Natural killer cell (primary cell): ENCODE measurements around the gene URB1. TPM values are rescaled to one million over a fixed set of nuclear protein-coding genes. Genes with fewer than 3 reads are reported as not detected.

Experiments
- ATAC-seq, 3 donors: fragments of 150-1000 bp in 2 of 3; fragments of 200-7000 bp in 1 of 3; cut with Tn5 transposase; 1 replicate in 1 of 3; 2 replicates in 2 of 3; pipeline ENCODE4 v1.10.0; 2021; ENCODE audit warnings: mild to moderate bottlenecking in 2 of 3, moderate library complexity in 2 of 3
- DNase-seq, 2 donors: peaks; one replicate each; pipeline versions ENCODE4 v3.0.0 to v3.0.0-alpha.2; 2013 to 2021; ENCODE audit warnings: mixed read lengths in 1 of 2
- H3K27ac ChIP-seq: one replicate; pipeline ENCODE4 v1.5.1; 2013; ENCODE audit warnings: mild to moderate bottlenecking, low read length
- H3K27me3 ChIP-seq: one replicate; pipeline ENCODE4 v1.6.1; 2013; ENCODE audit warnings: low read length; ENCODE audit not compliant: control insufficient read depth, insufficient read depth
- H3K36me3 ChIP-seq: one replicate; pipeline ENCODE4 v1.6.1; 2013; ENCODE audit warnings: low read length; ENCODE audit not compliant: control insufficient read depth, insufficient read depth
- H3K4me1 ChIP-seq: one replicate; pipeline ENCODE4 v1.6.1; 2013; ENCODE audit warnings: low read length; ENCODE audit not compliant: control insufficient read depth, insufficient read depth
- H3K4me3 ChIP-seq: one replicate; pipeline ENCODE4 v1.5.1; 2013; ENCODE audit warnings: low read length
- H3K9me3 ChIP-seq: one replicate; pipeline ENCODE4 v1.6.1; 2013; ENCODE audit warnings: low read length; ENCODE audit not compliant: control insufficient read depth, insufficient read depth
- H3K27ac Mint-ChIP-seq, 2 donors: one replicate each; pipeline ENCODE4 v1.8.0; 2022; ENCODE audit warnings: mild to moderate bottlenecking in 2 of 2, mixed read lengths in 2 of 2, moderate library complexity in 1 of 2
- H3K27me3 Mint-ChIP-seq, 2 donors: one replicate each; pipeline ENCODE4 v1.8.0; 2022; ENCODE audit warnings: low read depth in 2 of 2, mixed read lengths in 2 of 2
- H3K36me3 Mint-ChIP-seq: one replicate; pipeline ENCODE4 v1.8.0; 2022; ENCODE audit warnings: mixed read lengths
- H3K4me1 Mint-ChIP-seq, 2 donors: one replicate each; pipeline ENCODE4 v1.8.0; 2022; ENCODE audit warnings: mixed read lengths in 2 of 2
- H3K4me3 Mint-ChIP-seq: one replicate; pipeline ENCODE4 v1.8.0; 2022; ENCODE audit warnings: mild to moderate bottlenecking, moderate library complexity, mixed read lengths
- H3K9me3 Mint-ChIP-seq, 2 donors: one replicate each; pipeline ENCODE4 v1.8.0; 2022; ENCODE audit warnings: mixed read lengths in 2 of 2
- CTCF ChIP-seq: fragments of 200-600 bp; IDR thresholded peaks from one replicate; pipeline ENCODE4 v1.8.0; 2022; ENCODE audit warnings: antibody characterized with exemption
- WGBS: methylation state at CpG from one replicate; pipeline ENCODE4 v1.1.7; 2013; ENCODE audit warnings: missing lambda C conversion rate; ENCODE audit not compliant: insufficient coverage; 5-methylcytosine and 5-hydroxymethylcytosine counted together
- intact Hi-C: fragments of 100-400 bp; cut with micrococcal nuclease; formaldehyde crosslinking; loops from one replicate; pipeline ENCODE4 v1.14.2; 2022
- total RNA-seq, 4 donors: library from RNA; stranded (reverse); fragments of 120-200 nt in 1 of 4; gene quantifications; one replicate each; pipeline versions ENCODE4 v1.2.3 to v1.2.4, GENCODE V29; 2013 to 2022

Gene URB1
- total RNA-seq, 3 donors from 2014 or later (not counting 1 experiment from before 2014, with no cell fraction given): 6.1 to 7.8 (median 7.5) TPM

GRCh38 chr21:32347977-32348376 lies 44.8 kb downstream of the URB1 start:
- no peaks in the 10 kb centered on the region for H3K27me3 Mint-ChIP-seq
- no peak overlapping the region for H3K27ac Mint-ChIP-seq
- TF ChIP-seq CTCF: no peak
- no peak overlapping the region for H3K4me3 Mint-ChIP-seq
- no peak overlapping the region for H3K4me3 ChIP-seq
- intact Hi-C loops: no loop called here
- 96% methylated on average over 11 of the region's 11 CpGs for WGBS
- peaks cover 0 to 11% of the 10 kb centered on the region in 2 donors for H3K9me3 Mint-ChIP-seq
- no peak overlapping the region for H3K27ac ChIP-seq
- H3K4me1 Mint-ChIP-seq: peaks cover 0 to 9% of the 10 kb centered on the region in 2 donors
- no peak for ATAC-seq
- H3K36me3 Mint-ChIP-seq: peaks cover 38% of the 10 kb centered on the region
- DNase-seq: no peak
- H3K4me1 ChIP-seq: peaks cover 5% of the 10 kb centered on the region
- no peaks in the 10 kb centered on the region for H3K27me3 ChIP-seq
- peaks cover 84% of the 10 kb centered on the region for H3K36me3 ChIP-seq
- H3K9me3 ChIP-seq: peaks cover 10% of the 10 kb centered on the region

- Mint-ChIP-seq H3K27ac (no peak overlapping the region), H3K27me3 (no peaks in the 10 kb centered on the region), H3K9me3 (peaks cover 0 to 11% of the 10 kb centered on the region in 2 donors), H3K4me1 (peaks cover 0 to 9% of the 10 kb centered on the region in 2 donors), H3K36me3 (peaks cover 39% of the 10 kb centered on the region), H3K4me3 (no peak overlapping the region)
- peaks cover 81% of the 10 kb centered on the region for H3K36me3 ChIP-seq
- no peak overlapping the region for H3K27ac ChIP-seq
- TF ChIP-seq CTCF: no peak
- H3K4me1 ChIP-seq: peaks cover 5% of the 10 kb centered on the region
- H3K27me3 ChIP-seq: no peaks in the 10 kb centered on the region
- H3K9me3 ChIP-seq: peaks cover 10% of the 10 kb centered on the region
- 97% methylated on average over 12 of the region's 12 CpGs for WGBS
- intact Hi-C loops: no loop called here
- no peak overlapping the region for H3K4me3 ChIP-seq
- DNase-seq (no peak), ATAC-seq (no peak)
These were observed 45.5 kb downstream of the URB1 start for GRCh38 chr21:32347351-32347750.

GRCh38 chr21:32346951-32347350 lies 45.9 kb downstream of the URB1 start:
- Mint-ChIP-seq H3K4me1 (peaks cover 0 to 9% of the 10 kb centered on the region in 2 donors), H3K9me3 (peaks cover 0 to 11% of the 10 kb centered on the region in 2 donors), H3K4me3 (no peak overlapping the region), H3K36me3 (peaks cover 35% of the 10 kb centered on the region), H3K27me3 (no peaks in the 10 kb centered on the region), H3K27ac (no peak overlapping the region)
- Histone ChIP-seq H3K9me3 (peaks cover 10% of the 10 kb centered on the region), H3K36me3 (peaks cover 80% of the 10 kb centered on the region), H3K4me3 (no peak overlapping the region), H3K27me3 (no peaks in the 10 kb centered on the region), H3K27ac (no peak overlapping the region), H3K4me1 (peaks cover 5% of the 10 kb centered on the region)
- 98% methylated on average over 14 of the region's 14 CpGs for WGBS
- intact Hi-C loops: no loop called here
- TF ChIP-seq CTCF: no peak
- ATAC-seq (no peak), DNase-seq (no peak)
